ENCODE data around the gene RASL11A.
"Not testable (repeated sequence)": the region's sequence is repeated elsewhere in the genome, so short reads cannot be mapped to it uniquely, and the experiment has no call there.

RASL11A gene

DNA sequence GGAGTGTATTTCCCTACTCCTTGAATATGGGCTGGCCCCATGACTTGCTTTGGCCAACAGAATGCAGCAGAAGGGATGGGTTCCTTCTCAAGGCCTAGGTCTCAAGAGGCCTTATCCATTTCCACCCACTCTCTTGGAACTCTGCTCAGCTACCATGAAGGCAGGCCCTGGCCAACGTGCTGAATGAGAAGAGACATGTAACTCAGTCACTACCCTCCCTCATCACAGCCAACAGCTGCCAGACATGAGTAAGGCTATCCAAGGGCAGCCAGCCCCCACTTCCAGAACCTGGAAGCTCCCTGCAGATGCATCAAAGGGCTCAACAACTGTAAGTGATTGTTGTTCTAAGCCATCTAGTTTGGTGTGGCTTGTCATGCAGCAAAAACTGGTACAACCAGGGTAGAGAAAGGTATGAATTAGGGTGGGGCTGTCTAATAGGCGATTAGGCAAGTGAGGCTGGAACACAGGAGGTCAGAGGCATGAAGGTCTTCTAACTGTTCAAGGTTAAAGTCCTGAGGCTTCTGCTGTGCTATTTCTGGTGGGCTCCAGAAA, 1.4 kb upstream of the RASL11A start:
- no peak for DNase-seq

DNA sequence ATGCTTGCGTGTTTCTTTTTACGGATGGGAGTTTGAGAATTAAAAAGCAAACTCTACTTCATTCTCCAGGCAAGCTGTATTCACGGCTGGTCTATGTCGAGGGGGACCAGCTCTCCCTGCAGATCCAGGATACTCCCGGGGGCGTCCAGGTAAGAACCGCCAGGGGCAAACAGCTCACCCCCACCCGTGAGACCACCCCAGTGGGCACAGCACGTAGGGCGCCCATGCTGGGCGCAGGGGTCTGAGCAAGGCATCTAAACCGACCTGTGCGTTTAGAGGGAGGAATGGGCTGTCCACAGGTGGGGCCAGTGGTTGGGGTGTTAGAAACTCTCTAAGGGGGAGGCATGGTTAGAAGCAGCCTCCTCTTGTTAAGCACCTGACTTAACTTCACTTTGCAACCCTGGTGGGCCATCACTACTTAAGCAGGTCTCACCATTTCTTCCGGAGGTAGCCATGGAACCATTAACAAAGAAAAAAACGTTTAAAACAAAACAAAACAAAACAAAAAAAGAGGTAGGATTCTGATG, 1.0 kb downstream of the RASL11A start:
- no peak for DNase-seq

DNA sequence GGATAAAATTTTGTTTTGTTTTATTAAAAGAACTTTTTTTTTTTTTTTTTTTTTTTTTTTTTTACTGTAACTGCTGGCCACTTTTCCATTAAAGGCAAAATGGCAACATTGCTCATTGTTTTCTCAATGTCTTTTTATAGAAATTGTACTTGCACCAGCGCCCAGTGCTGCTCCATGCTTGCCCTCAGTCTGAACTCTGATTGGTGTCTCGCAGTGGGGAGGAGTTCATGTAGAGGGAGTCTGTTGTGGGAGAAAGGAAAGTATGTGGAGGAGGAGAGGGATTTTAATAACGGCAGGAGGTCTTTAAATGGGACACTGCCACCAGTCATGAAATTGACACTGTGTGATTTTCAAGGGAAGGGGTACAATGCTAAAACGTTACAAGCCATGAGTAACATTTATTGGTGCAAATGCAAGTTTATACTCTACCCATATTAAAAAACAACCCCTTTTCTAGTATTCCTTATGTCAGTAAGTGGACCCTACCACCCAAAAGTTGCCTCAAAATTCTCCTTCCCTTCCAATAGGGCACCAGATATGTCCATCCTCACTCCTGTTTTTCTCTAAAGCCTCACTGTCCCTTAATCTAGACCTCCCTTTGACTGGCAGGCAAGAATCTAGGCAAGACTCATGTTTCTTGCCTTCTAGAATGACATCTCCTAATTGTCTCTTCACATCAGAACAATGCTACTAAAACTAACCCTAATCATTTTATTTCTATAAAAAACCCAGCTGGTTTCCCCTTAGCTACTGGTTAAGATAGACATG, 3.2 kb downstream of the RASL11A start:
- DNase-seq = no peak

DNA sequence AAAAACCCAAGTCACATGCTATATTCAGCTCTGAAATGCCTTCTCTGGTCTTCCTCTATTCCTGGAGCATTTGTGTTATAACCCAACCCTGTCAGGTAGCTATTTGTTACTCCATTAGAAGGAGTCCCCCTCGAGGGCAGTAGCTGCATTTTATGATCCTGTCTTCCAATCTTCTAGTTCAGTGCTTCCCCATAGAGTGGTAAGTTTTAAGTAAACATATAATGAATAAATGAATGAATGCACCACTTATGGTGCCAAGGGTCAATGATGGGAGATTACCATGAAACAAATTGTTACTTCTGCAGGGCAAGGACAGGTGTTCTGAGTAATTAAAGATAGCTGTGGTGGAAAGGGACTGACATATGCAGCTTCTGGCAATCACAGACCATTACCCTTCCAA, 4.0 kb downstream of the RASL11A start:
- no peak for DNase-seq

DNA sequence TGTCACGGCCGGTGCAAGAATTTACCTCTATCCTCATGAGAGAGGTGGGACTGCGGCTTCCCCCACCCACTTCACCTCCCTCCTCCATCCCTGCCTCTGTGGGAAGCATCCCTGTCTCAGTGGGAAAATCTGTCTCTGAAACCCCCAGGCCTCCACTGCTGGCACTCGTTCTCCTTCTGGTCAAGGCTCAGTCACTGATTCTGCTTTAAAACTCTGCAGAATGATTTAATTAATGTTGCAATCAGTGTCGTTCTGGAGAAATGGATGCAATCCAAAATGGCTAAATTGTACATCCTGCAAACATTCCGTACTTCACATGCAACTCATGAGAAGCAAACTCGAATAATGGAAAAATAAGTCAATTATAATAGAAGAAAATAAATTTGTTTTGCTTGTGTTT, 5.6 kb downstream of the RASL11A start:
- no peak for DNase-seq

DNA sequence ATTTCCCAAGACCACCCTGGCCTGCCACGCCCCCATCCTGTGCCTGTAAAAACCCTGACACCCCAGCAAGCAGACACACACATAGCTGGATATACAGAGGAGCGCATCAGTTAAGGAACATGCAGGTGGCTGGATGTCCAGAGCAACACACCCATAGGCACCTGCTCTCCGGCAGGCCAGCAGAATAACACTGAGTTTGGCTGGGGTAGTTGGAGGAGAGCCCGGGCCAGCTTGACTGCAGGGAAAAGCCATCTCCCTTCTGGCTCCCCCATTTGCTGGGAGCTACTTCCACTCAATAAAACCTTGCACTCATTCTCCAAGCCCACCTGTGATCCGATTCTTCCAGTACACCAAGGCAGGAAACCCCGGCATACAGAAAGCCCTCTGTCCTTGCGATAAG, 8.9 kb downstream of the RASL11A start:
- DNase-seq = no peak

DNA sequence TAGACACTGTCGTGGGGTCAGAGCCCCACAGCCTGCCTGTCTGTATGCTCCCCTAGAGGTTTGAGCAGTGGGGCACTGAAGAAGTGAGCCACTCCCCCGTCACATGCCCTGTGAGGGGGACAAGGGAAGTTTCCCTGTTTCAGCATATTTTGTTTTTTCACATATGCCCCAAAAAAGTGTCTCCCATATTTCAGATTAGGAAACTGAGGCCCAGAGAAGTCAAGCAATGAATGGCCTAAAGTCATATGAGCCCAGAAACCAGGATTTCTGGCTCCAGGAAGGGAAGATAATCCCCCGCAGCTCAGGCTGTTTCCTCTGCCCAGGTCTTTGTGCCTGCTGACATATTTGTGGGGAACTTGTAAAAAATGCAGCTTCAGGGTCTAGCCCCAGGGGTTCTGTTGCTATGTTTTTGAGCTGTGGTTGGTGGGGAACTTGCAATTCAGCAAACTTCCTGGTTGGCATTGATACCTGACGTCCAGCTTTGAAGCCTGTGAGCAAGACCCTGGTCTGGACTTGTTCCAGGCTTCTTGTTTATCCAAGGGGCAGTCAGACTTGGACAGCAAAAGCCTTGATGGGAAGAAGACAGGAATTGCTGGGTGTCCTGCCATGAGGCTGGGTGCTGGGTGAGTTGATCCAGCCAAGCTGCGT, 9.5 kb downstream of the RASL11A start:
- no peak for DNase-seq

DNA sequence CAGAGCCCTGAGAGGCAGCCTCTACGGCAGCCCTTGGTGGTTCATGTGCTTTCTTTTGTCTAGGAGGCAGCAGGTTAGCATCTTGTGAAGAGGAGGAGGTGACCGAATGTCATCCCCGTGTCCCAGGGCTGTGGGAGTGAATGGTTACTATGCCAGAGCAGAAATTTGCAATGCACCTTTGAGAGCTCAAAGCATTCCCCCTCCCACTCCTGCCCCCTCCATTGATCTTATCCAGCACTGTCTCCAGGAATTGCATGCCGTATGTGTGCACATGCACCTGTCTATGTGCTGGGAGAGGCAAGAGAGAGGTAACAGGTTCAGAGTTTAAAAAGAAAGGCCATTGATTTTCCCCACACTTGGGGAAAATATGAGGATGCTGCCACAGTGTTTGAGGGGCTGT, 10.2 kb downstream of the RASL11A start:
- DNase-seq = no peak

DNA sequence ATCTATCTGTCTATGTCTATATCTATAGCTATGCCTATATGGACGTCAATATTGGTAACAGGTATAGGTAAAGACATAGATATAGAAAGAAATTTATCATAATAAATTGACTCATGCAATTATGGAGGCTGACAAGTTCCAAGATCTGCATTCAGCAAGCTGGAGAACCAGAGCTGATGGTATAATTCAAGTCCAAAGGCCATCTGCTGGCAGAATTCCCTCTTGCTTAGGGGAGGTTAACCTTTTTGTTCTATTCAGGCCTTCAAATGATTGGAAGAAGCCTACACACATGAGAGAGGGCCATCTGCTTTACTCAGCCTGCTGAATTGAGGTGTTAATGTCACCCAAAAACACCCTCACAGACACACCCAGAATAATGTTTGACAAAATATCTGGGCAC, 10.8 kb downstream of the RASL11A start:
- DNase-seq = no peak

DNA sequence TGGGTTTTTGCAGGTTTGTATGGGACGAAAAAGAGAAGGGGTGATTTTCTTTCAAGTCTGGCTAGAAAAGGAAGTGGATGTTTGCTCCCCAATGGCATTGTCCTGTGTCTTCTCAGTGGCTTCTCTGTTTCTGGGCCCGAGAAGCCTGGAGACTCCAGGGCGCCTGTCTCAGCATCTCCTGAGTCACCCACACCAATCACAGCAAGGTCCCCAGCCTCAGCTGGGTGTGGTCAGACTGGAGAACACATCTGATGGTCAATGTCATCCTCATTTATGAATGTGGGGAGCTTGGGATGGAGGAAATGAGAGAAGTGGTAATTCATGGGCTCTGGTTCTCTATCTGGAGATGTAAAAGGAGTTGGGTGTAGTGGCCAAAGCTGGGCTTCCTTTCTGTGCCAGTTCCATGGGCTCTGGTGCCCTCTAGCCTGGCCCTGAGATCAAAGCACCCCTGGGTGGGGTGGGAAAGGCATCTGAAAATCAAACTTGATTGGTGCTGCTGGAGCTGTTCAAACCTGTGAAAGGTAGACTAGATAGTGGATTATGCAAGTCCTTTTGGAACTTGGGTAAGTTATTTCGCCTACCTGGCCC, 13.4 kb downstream of the RASL11A start:
- DNase-seq = no peak

DNA sequence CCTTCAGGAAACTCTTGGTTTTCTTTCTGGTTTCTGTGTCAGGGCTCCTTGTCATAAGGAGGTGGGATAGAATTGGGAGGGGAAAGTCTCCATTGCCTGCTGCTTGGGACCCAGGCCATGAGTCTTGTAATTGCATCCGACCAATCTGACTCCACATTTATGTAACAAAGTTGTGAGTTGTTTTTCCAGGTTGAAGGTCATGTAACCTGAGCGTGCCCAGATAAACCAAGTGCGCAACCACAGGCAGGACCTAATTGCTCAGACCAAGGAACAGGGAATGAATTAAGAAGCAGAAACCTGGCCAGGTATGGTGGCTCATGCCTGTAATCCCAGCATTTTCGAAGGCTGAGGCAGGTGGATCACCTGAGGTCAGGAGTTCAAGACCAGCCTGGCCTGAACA, 17.8 kb downstream of the RASL11A start:
- no peak for DNase-seq

DNA sequence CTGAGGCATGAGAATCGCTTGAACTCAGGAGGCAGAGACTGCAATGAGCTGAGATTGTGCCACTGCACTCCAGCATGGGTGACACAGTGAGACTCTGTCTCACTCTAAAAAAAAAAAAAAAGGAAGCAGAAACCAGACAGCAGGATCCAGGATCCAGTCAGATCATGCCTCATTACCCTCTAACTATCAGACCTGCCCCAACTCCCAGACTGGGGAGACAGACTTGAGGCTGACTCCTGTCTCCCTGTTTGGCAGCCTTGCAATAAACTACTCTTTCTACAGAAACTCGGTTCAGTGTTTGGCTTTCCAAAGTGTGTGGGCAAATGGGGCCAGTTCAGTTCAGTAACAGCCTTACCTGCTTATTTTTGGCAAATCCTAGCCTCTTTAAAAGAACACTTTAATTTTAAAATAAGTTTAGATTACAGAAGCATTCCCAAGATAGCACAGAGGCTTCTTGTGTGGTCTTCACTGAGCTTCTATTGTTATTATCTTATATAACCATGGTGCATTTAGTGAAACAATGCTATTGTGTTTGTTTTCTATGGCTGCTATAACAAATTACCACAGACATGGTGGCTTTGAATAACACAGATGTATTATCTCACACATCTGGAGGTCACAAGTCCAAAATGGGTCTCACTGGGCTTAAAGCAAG, 18.5 kb downstream of the RASL11A start:
- DNase-seq = no peak

DNA sequence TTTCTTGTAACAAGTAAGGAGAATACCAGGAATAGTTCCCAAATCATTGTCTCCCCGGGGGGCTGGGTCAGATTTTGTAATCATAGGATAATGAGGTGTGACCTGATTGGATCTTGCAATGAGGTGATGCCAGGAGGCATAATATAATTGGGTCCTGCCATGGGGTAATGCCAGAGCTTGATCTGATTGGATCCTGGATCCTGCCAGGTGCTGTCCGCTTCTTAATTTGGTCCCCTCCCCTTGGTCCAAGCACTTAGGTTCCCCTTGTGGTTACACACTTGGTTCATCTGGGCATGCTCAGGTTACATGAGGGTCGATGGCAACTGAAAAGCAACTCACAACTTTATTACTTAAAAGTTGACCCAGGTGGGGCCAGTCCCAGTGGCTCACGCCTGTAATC, 20.1 kb downstream of the RASL11A start:
- DNase-seq = no peak

DNA sequence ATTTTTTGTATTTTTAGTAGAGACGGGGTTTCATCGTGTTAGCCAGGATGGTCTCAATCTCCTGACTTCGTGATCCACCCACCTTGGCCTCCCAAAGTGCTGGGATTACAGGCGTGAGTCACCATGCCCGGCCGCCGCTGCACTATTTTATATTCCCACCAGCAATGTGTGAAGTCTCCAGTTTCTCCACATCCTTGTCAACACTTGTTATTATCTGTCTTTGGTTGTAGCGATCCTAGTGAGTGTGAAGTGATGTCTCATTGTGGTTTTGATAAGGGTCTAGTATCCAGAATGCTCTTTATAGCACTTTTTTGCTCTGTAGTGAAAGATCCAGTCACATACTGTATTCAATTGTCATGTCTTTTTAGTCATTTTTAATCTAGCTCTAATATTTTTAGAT, 21.3 kb downstream of the RASL11A start:
- not testable (repeated sequence) for DNase-seq

DNA sequence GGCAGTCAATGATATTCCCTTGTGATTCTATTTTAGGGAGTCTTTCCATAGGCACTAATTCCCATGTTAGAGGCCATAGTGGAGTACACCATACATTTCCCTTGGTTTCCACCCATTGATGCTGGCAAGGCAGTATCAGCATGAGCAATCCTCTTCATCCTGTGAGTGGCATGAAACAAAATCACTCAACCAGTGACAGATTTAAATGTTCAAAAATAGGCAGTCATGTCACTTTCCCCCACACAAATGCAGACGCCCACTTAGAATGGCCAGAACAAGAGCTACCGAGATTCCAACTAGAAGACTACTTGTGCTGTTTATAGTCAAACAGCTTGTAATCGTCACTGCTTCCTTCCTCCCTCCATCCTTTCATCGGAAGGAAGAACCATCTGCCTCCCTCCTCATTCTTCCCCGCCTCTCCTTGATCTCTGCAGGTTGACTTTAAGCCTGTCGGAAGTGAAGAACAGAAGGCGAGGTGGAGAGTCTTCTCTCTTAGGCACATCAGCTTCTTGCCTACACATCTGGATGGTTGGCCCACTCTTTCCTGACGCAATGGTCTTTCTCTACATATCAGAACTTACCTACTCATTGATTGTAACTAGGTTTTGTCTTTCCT, 22.6 kb downstream of the RASL11A start:
- no peak for DNase-seq

DNA sequence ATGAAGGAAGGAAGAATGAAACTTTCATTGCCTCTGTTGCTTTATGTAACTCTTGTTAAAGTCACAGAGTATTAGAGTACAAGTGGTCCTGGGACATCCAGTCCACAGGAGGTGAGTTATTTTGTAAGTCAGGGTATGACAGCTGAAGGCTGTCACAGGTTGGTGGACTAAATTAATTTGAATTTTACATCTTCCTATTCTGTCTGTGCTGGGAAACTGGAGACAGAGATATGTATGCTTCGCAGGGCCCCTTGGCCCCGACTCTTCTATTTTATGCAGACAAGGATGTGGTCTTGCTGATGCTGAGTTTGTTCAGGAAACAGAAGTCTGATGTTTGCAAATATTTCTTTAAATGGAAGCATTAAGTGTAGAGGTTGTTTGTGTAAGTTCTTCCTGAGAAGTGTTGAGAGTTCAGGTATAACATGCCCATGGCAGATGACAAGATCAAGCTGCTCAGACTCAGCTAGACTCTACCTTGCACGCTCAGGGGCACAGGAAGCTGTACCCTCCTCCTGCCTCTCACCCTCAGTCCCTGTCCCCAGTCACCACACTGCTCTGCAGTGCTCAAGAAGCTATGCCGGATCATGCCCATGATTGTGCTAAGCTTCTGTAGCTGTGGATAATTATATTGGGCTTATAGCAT, 23.4 kb downstream of the RASL11A start:
- DNase-seq = no peak

DNA sequence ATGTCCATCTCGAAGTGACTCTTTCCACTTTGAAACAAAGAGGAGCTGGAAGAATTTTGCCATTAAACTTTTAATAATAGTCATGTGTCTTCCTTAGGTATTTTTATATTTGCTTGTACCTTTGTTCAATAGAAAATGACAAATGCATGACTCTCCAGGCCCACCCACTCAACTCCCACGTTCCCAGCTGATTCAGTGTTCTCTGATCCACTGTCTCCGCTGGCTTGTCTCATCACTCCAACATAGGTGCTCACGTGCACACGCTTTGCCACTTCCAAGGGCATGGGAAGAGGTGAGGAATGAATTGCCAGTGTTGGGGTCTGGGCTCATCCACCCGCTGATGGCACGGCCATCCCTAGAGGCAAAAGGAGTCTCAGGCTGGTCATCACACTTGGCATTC, 24.5 kb downstream of the RASL11A start:
- no peak for DNase-seq

DNA sequence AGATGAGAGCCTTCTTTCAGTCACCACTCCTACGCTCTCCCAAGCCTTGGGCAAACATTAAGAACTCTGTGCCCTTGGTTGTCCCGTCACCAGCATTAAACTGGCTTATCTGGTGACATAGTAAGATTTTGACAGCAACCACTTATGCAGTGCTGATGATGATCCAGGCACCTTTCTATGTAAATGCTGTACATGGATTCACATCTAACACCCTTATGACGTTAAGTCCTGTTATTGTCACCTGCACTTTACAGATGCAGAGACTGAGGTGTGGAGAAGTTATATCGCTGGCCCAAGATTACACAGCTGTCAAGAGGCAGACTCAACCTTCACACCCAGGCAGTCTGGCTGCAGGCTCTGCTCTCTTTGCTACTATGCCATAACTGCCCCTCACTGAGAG, 25.0 kb downstream of the RASL11A start:
- DNase-seq = no peak

DNA sequence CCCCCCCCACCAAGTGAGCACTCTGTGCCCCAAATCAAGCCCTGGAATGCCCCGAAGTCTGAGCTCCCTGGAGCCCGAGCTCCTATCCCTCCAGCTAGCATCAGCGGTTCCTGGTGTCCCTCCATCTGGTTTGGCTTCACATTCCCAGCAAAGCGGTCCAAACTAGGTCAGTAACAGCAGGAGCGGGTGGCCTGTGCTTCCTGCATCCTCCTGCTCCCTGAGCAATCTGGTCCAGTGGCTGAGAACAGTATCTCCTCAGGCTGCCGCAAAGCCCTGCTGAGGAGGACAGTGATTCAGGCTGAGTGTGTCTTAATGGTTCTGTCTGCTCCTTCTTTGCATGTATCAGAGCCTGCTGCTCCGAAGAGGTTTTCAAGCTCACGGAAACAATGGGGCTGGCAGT, 25.9 kb downstream of the RASL11A start:
- DNase-seq = no peak

DNA sequence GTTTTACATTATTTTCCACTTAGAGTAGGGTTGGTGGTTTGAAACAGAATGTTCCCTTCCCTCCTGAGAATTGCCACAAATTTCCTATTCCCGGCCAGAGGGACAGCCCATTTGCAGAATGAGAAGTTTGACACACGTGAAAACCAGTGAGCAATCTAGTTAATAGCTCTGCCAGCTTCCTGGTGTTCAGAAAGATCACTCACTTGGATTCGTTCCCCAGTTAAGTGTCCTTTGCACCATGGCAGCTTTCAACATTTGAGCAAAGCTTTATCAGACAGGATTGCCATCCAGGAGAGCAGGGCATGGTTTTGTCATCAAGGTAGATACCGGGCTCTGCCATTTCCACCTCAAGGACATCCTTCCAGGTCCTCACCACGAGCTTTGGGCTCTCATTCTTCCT, 28.2 kb downstream of the RASL11A start:
- DNase-seq = no peak

DNA sequence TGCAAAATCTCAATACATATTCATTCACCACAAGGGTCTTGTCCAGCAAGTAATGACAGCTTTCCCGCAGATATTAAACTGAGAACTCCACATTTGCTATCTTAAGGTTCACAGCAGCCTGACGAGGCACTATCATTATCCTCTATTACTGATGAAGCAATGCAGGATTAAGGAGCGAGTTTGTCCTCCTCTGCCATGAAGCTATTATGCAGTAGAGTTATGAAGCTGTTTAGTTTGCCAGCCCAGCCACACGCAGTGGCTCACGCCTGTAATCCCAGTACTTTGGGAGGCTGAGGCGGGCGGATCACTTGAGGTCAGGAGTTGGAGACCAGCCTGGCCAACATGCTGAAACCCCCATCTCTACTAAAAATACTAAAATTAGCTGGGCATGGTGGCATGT, 29.8 kb downstream of the RASL11A start:
- DNase-seq = not testable (repeated sequence)

DNA sequence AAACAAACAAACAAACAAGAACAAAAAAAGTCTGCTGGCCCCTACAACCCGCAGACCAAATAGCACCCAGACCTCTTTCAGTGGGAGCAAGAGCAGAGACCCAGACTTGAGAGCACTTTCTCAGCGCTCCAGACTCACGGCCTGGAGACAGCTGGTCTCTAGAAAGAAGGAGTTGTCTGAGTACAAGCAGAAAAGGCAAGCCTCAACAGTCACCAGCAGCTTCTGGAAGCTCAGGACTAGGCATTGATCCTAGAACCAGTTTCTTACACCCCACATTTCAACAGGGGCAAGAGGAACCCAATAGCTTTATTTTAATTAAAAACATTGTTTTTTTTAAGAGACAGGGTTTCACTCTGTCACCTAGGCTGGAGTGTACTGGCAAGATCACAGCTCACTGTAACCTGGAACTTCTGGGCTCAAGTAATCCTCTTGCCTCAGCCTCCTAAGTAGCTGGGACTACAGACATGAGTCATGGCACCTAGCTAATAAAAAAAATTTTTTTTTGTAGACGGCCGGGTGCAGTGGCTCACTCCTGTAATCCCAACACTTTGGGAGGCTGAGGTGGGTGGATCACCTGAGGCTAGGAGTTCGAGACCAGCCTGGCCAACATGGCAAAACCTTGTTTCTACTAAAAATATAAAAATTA, 30.4 kb downstream of the RASL11A start:
- DNase-seq = no peak

All from activated CD4-positive, alpha-beta T cell treated with anti-CD3 and anti-CD28 coated beads for 1 hour (primary cell).